Calu3 (cell line): ENCODE results near the gene LAIR1. TPM values are rescaled to one million over a fixed set of nuclear protein-coding genes. Genes with fewer than 3 reads are reported as not detected.
"Not testable (repeated sequence)": the region's sequence is repeated elsewhere in the genome, so short reads cannot be mapped to it uniquely, and the experiment has no call there.

ENCODE experiments used
- BruUV-seq: library from RNA; stranded (reverse); fragments of 400-500 nt; replicated peaks from 2 replicates; lab custom pipeline; 2021; lab: Mats Ljungman, UMichigan
- CTCF ChIA-PET: fragments of 300-600 bp; sonication (Branson Sonifier 250); formaldehyde crosslinking; loops from one replicate; lab custom pipeline; 2022; ENCODE audit warnings: antibody characterized with exemption; lab: Charles Lee
- DNase-seq: peaks from one replicate; pipeline ENCODE4 v3.0.0; 2022
- H3K27ac Mint-ChIP-seq: one replicate; pipeline ENCODE4 v1.8.0; 2022; ENCODE audit warnings: mixed read lengths; ENCODE audit not compliant: unreplicated experiment
- H3K27me3 Mint-ChIP-seq: one replicate; pipeline ENCODE4 v1.8.0; 2022; ENCODE audit warnings: mixed read lengths; ENCODE audit not compliant: unreplicated experiment
- H3K36me3 Mint-ChIP-seq: one replicate; pipeline ENCODE4 v1.8.0; 2022; ENCODE audit warnings: mild to moderate bottlenecking, moderate library complexity, mixed read lengths; ENCODE audit not compliant: insufficient read depth, unreplicated experiment
- H3K4me1 Mint-ChIP-seq: one replicate; pipeline ENCODE4 v1.8.0; 2022; ENCODE audit warnings: mild to moderate bottlenecking, low read depth, mixed read lengths; ENCODE audit not compliant: unreplicated experiment
- H3K4me3 Mint-ChIP-seq: one replicate; pipeline ENCODE4 v1.8.0; 2022; ENCODE audit warnings: mild to moderate bottlenecking, low read depth, moderate library complexity, mixed read lengths; ENCODE audit not compliant: unreplicated experiment
- H3K9me3 Mint-ChIP-seq: one replicate; pipeline ENCODE4 v1.8.0; 2022; ENCODE audit warnings: low read depth, mixed read lengths; ENCODE audit not compliant: unreplicated experiment
- intact Hi-C: fragments of 100-400 bp; cut with micrococcal nuclease; formaldehyde crosslinking; loops from one replicate; pipeline ENCODE4 v1.10.0; 2022; ENCODE audit not compliant: unreplicated experiment
- total RNA-seq: library from RNA; stranded (reverse); gene quantifications from 2 replicates; pipeline ENCODE4 v1.2.3, GENCODE V29; 2022
- TF ChIP-seq, protein P1 (sequence below): fragments of 200-600 bp; IDR thresholded peaks from one replicate; pipeline ENCODE4 v1.8.0; 2022; ENCODE audit warnings: antibody characterized with exemption; ENCODE audit not compliant: unreplicated experiment

LAIR1 gene
- total RNA-seq, 1 experiment from 2014 or later, result 0.83 TPM

DNA sequence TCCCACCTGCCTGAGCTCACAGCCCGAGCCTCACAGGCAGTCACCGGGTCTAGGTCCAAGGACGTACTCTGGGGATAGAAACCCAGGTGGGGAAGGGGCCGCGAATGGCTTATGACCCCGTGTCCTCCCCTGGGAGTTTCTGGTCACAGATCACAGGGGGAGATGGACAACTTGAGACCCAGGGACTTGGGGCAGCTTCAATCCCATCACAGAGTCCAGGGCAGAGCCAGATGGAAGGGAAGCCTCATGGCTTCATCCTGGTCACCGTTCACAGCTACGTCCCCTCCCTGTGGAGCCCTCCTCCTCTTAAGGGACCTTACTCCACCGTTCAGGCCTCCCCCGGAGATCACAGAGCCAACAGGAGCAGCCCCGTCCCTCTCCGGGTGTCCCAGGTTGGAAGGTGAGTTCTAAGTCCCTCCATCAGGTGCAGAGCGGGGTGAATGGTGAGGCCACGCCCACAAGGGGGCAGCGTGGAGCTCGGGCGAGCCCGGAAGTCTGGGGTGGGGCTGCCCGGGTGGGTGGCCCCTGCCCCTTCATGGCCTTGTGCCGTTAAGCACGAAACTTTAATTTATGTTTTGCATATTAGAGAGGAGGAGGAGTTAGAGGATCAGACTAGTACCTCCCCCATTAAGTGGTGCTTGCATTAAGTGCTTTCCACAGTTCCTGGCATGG, 5.4 kb downstream of the LAIR1 start:
- peak; percentile 82 for DNase-seq
- H3K36me3 Mint-ChIP-seq, H3K9me3 Mint-ChIP-seq, H3K27ac Mint-ChIP-seq, CTCF ChIA-PET, BruUV-seq, H3K4me3 Mint-ChIP-seq, intact Hi-C loops: not testable (repeated sequence)
- TF ChIP-seq, protein P1, sequence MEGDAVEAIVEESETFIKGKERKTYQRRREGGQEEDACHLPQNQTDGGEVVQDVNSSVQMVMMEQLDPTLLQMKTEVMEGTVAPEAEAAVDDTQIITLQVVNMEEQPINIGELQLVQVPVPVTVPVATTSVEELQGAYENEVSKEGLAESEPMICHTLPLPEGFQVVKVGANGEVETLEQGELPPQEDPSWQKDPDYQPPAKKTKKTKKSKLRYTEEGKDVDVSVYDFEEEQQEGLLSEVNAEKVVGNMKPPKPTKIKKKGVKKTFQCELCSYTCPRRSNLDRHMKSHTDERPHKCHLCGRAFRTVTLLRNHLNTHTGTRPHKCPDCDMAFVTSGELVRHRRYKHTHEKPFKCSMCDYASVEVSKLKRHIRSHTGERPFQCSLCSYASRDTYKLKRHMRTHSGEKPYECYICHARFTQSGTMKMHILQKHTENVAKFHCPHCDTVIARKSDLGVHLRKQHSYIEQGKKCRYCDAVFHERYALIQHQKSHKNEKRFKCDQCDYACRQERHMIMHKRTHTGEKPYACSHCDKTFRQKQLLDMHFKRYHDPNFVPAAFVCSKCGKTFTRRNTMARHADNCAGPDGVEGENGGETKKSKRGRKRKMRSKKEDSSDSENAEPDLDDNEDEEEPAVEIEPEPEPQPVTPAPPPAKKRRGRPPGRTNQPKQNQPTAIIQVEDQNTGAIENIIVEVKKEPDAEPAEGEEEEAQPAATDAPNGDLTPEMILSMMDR, result peak; percentile 34
- H3K27me3 Mint-ChIP-seq, result peaks cover 30% of the 10 kb centered on the region
- H3K4me1 Mint-ChIP-seq, result peaks cover 33% of the 10 kb centered on the region

DNA sequence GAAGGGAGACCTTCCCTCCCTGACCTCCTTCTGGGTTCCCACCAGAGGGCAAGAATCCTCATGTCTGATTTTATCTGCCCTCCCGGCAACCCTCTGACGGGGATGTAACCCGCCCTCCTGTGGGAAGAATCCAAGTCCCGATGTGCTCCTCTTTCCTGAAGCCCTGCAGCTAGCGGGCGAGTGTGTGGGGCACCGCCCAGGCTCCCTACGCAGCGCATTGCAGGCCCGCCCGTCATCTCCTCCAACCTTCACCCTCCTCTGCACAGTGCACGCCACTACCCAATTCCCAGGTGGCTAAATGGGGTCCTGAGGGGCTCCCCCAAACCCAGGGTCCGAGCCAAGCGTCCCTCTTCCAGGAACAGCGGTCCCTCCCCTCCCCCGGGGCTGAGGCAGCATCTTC, 7.3 kb downstream of the LAIR1 start:
- CTCF ChIA-PET, result no interaction called here
- Mint-ChIP-seq H3K27ac (no peak overlapping the region), H3K4me3 (no peak overlapping the region), H3K36me3 (no peaks in the 10 kb centered on the region), H3K4me1 (peaks cover 25% of the 10 kb centered on the region), H3K27me3 (peaks cover 24% of the 10 kb centered on the region), H3K9me3 (no peaks in the 10 kb centered on the region)
- BruUV-seq, result no TSS peak
- no peak for DNase-seq
- TF ChIP-seq, protein P1, result no peak
- intact Hi-C loops, result no loop called here

DNA sequence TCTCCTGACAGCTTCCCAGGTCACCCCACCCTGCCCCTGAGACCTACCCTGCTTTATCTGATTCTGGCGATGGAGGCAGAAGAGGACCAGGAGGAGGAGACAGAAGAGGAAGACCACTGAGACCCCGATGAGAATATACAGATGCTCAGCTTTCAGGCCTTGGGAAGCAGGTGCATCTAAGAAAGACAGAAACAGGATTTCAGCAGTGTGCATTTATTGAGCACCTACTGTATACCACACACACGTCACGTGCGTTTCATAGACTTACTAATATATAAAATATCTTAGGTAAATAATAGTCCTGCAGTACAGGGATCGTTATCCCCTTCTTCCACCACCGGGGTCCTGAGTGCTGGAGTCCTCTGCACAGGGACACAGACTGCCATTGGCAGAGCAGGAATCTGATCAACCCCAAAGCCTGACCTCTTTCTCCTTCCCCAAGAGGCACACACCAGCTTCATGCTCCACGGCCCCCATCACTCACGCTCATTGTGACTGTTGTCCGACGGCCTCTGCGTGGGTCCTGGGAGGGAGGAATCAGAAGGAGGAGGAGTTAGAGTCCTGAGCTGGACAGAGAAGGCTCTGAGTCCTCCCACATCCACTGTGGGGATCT, 8.2 kb downstream of the LAIR1 start:
- no peak for DNase-seq
- H3K9me3 Mint-ChIP-seq, result no peaks in the 10 kb centered on the region
- BruUV-seq, result no TSS peak
- H3K27me3 Mint-ChIP-seq, result peaks cover 22% of the 10 kb centered on the region
- CTCF ChIA-PET, result no interaction called here
- TF ChIP-seq, protein P1, result no peak
- intact Hi-C loops, result no loop called here
- H3K4me3 Mint-ChIP-seq, result no peak overlapping the region
- no peak overlapping the region for H3K27ac Mint-ChIP-seq
- peaks cover 17% of the 10 kb centered on the region for H3K4me1 Mint-ChIP-seq
- H3K36me3 Mint-ChIP-seq, result no peaks in the 10 kb centered on the region

DNA sequence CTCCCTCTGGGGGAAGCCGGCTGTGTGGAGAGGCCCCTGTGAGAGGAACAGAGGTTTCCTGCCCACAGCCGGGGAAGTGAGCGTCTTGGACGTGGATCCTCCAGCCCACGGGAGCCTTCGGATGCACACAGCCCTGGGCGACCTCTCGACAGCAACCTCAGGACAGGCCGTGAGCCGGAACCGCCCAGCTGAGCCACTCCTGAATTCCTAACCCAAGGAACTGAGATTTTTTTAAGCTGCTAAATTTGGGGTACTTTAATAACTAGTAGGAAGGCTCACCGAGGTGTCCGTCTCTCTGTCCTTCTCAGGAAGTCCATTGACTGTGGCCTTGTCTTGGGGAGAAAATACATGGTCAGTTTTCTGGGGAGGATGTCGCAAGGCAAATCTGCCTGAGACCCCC, 9.1 kb downstream of the LAIR1 start:
- no peaks in the 10 kb centered on the region for H3K9me3 Mint-ChIP-seq
- CTCF ChIA-PET, result interaction anchor here (0.5 to 1.5 kb wide), 3 partner anchors 10 to 616 kb away, joined by 3 to 6 read pairs (median 3); no protein-coding TSS in a partner anchor
- intact Hi-C loops, result no loop called here

More for the DNA sequence above, 9.1 kb downstream of the LAIR1 start:
- no peaks in the 10 kb centered on the region for H3K36me3 Mint-ChIP-seq
- peaks cover 8% of the 10 kb centered on the region for H3K4me1 Mint-ChIP-seq
- no TSS peak for BruUV-seq
- H3K4me3 Mint-ChIP-seq, result no peak overlapping the region
- H3K27me3 Mint-ChIP-seq, result peaks cover 19% of the 10 kb centered on the region
- TF ChIP-seq, protein P1, result no peak
- no peak overlapping the region for H3K27ac Mint-ChIP-seq
- DNase-seq, result no peak
